Lung microvascular endothelial cell (primary cell): ENCODE results near the gene ULK1. TPM values are rescaled to one million over a fixed set of nuclear protein-coding genes. Genes with fewer than 3 reads are reported as not detected.
"Not testable (repeated sequence)": the region's sequence is repeated elsewhere in the genome, so short reads cannot be mapped to it uniquely, and the experiment has no call there.

Source experiments
- DNase-seq, 2 donors: peaks; one replicate each; pipeline versions ENCODE4 v3.0.0 to v3.0.0-alpha.2; 2010; ENCODE audit warnings: low read depth in 2 of 2
- total RNA-seq: library from RNA; depleted of rRNA; stranded (reverse); fragments of >200 nt; gene quantifications from 2 replicates; pipeline ENCODE4 v1.2.1, GENCODE V29; 2014

ULK1 gene
- total RNA-seq, 1 donor from 2014 or later = 6.9 TPM

GRCh38 chr12:131941116-131941986 is 46.9 kb downstream of the ULK1 start:
- DNase-seq = no peak

GRCh38 chr12:131941987-131942341 is 47.5 kb downstream of the ULK1 start:
- DNase-seq = no peak

GRCh38 chr12:131942671-131943070 is 48.2 kb downstream of the ULK1 start:
- DNase-seq = no peak

GRCh38 chr12:131943389-131943788 is 49.0 kb downstream of the ULK1 start:
- DNase-seq = no peak

- DNase-seq = no peak
Observed at GRCh38 chr12:131943876-131944275, 49.5 kb downstream of the ULK1 start.

GRCh38 chr12:131944601-131945251 is 50.3 kb downstream of the ULK1 start:
- no peak for DNase-seq

GRCh38 chr12:131946757-131947156 is 52.3 kb downstream of the ULK1 start:
- no peak for DNase-seq

- no peak for DNase-seq
Observed at GRCh38 chr12:131947482-131948027, 53.1 kb downstream of the ULK1 start.

- no peak for DNase-seq
Observed at GRCh38 chr12:131948166-131948712, 53.8 kb downstream of the ULK1 start.

- DNase-seq = not testable (repeated sequence)
Observed at GRCh38 chr12:131948713-131949430, 54.5 kb downstream of the ULK1 start.

GRCh38 chr12:131949431-131950181 is 55.2 kb downstream of the ULK1 start, which contains the start of gene EP400:
Gene EP400, plus strand, starts transcription at chr12:131949942. Its CDS starts 10,678 bp downstream, at chr12:131960620.
- peak; percentile 87 to 96 for DNase-seq

GRCh38 chr12:131950182-131950913 is 55.9 kb downstream of the ULK1 start:
- peak; percentile 26 to 38 for DNase-seq

- DNase-seq = not testable (repeated sequence)
Observed at GRCh38 chr12:131953810-131954209, 59.4 kb downstream of the ULK1 start.

- DNase-seq = not testable (repeated sequence)
Observed at GRCh38 chr12:131954460-131954859, 60.0 kb downstream of the ULK1 start.

GRCh38 chr12:131959116-131959515 is 64.7 kb downstream of the ULK1 start:
- DNase-seq = no peak

GRCh38 chr12:131959641-131960589 is 65.5 kb downstream of the ULK1 start:
- DNase-seq = no peak

- DNase-seq = not testable (repeated sequence)
Observed at GRCh38 chr12:131960590-131961325, 66.3 kb downstream of the ULK1 start.

GRCh38 chr12:131961328-131961727 is 66.9 kb downstream of the ULK1 start:
- not testable (repeated sequence) for DNase-seq
